Measurements from ENCODE around the gene HSPA5.
A peak's percentile ranks its signal among the peaks of the same experiment; 100 is the strongest.
"Not testable (repeated sequence)": the region's sequence is repeated elsewhere in the genome, so short reads cannot be mapped to it uniquely, and the experiment has no call there.

The HSPA5 gene

DNA sequence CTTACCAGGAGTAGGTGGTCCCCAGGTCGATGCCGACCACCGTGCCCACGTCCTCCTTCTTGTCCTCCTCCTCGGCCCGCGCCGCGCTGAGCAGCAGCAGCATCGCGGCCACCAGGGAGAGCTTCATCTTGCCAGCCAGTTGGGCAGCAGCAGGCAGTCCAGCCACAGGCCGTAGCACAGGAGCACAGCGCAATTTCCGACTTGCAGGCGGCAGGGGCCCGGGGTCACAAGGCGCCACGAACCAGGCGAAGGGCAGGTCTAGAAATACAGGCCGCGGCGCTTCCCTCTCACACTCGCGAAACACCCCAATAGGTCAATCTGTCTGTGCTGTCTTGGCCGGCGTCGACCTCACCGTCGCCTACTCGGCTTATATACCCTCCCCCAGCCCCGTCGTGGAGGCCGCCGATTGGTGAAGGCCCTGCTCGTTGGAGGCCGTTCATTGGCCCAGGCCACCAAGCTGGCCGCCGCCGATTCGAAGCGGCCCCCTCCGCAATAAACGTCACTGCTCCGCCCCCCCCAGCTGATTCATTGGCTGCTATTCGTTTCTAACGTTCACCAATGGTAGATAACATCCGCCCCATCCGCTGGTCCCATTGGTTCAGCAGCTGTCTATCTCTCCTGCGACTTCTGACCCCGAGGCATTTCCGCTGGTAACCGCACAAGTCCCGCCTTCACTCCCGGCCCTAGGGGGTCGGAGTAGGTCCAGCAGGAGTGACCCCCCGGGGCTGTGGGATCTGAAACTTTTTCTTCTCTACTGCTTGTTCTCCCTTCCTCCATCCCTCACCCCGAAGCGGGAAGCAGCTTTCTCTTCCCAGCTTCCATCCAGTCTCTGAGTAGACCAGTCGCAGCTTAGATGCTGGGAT, at the start of gene HSPA5:
Gene HSPA5, minus strand, starts transcription at position 344 of the 863 bp plus-strand sequence. Its CDS starts 217 bp downstream, at position 127.
- DNase-seq = peak; percentile 97

DNA sequence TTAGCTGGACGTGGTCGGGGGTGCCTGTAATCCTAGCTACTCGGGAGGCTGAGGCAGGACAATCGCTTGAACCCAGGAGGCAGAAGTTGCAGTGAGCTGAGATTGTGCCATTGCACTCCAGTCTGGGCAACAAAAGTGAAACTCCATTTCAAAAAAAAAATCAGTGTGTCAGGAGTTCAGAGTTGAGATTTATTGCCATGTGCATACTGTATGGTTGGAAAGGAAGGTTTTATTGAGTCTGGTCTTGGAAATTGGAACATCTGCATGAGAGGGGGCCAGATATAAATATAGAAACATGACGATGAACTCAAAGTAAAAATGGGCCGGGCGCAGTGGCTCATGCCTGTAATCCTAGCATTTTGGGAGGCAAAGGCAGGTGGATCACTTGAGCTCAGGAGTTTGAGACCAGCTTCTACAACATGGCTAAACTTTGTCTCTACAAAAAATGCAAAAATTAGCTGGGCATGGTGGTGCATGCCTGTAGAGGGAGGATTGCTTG, 45.8 kb upstream of the HSPA5 start:
- not testable (repeated sequence) for DNase-seq

DNA sequence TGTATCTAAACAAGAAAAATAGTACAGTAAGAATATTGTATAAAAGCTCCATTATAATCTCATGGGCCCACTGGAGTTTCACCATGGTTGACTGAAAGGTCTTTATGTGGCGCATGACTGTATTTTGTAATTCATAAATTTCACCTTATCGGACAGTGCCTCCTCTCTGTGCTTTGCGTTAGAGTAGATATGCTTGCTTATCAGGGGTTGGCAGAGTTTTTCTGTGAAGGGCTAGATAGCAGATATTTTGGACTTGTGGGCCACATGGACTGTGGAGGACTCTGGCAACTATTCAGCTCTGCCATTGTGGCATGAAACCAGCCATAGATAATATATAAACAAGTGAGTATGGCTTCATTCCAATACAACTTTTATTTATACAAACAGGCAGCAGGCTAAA, 43.7 kb upstream of the HSPA5 start:
- no peak for DNase-seq

DNA sequence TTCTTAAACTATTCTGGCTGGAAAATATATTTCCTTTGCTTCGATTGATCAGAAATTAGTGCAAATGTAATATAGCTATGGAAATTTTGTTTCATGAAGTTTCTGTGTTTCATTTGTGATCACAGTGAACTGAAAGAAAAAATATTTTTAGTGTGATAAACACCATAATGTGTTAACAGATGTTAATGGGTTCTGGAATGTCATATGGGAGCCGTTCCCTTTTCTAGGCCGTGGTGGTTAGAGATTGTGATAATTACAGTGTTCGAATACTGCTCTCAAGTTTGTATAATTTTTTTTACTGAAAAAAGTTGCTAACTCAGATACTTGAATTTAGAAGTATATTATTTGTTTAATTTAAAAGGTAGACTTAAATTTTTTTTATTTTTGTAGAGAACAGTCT, 39.8 kb upstream of the HSPA5 start:
- no peak for DNase-seq

DNA sequence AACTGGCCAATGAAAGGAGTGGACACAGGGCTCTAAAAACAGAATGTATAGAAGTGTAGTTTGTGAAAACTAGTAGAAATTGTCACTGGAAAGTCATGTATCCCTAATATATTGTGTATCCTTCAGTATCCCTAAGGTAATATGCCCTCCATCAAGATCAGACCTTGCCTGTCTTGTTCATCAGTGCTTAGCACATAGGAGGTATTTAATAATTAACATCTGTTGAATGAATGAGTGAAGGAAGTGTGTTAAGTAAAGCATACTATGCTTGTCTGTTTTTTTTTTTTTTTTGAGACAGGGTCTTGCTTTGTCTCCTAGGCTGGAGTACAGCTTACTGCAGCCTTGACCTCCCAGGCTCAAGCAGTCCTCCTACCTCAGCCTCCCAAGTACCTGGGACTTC, 36.3 kb upstream of the HSPA5 start:
- DNase-seq = no peak

DNA sequence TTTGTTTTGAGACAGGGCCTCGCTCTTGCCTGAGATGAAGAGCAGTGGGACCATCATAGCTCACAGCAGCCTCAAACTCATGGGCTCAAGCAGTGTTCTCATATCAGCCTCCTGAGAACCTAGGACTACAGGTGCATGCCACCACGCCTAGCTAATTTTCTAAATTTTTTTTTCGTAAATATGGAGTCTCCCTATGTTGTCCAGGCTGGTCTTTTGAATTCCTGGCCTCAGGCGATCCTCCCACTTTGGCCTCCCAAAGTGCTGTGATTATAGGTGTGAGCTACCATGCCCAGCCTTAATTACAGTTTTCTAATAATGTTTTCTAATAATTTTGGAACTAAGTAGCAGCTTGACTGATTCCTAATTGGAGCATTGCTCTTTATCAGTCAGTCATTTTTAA, 35.6 kb upstream of the HSPA5 start:
- DNase-seq = no peak

DNA sequence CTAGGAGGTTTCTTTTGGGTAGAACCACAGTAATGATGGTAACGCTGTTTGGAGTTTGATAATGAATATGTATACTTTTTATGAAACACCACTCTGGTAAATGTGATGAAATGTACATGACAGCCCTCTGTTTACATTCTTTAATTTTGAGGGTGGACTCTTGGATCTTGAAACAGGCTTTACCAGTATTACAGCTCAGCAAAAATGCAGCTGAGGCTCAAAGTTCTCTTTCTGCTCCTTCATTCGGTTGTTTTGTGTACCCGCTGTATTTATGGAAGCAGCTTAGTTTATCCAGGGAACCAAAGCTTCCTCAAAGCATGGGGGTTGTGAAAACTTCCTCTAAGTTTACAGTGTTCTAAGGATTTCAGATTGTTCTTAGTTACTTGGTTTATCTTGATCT, 31.6 kb upstream of the HSPA5 start:
- DNase-seq = no peak

DNA sequence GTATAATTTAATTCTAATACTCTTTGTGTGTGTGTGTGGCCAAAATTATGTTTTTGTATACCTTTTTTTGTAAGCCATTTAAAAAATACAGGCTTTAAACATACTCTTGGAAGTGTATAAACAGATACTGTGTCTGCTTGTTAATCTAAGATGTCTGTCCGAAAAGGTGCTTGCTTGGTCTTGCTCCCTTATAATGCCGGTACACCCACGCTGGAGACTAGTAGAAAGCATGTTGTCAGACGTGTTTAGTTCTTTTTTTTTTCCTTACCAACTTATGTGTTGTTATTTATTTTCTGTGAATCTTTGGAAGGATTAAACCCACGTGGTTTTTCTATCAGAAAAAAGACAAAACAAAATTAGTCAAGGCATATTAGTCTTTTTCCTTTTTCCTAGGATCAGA, 29.9 kb upstream of the HSPA5 start:
- DNase-seq = no peak

DNA sequence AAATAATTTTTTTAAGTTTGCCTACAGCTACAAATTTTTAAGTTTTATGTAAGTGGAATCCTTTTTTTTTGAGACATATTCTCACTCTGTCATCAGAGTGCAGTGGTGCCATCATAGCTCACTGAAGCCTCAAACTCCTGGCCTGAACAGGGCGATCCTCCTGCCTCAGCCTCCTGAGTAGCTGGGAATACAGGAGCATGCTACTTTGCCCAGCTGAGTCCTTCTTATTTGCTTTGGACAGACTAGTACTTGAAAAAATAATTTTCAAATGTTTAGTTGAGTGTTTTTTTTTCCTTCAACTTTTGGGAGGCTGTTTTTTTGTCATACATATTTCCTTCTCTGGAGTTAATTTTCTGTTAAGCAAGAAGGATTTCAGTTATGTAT, 27.9 kb upstream of the HSPA5 start:
- no peak for DNase-seq

DNA sequence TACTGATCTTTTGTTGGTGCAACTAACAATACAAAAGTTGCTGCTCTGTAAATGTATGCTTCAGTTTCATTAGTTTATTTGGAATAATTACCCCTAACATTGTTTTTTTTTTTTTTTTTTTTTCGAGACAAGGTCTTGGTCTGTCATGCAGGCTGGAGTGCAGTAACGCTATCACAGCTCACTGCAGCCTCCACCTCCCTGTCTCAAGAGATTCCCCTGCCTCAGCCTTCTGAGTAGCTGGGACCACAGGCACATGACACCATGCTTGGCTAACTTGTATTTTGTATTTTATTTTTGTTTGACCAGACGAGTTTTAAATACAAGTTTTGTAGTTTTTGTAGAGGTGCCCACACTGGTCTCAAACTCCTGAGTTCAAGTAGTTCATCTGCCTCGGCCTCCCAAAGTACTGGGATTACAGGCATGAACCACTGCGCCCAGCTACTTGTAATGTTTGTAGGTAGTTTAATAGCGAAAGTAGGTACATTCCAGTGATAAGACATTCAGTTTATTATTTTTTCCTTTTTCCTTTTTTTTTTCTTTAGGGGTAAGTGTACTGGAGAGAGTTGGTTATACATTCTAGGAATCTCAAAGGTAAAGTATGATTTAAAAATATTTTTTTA, 27.4 kb upstream of the HSPA5 start:
- no peak for DNase-seq

DNA sequence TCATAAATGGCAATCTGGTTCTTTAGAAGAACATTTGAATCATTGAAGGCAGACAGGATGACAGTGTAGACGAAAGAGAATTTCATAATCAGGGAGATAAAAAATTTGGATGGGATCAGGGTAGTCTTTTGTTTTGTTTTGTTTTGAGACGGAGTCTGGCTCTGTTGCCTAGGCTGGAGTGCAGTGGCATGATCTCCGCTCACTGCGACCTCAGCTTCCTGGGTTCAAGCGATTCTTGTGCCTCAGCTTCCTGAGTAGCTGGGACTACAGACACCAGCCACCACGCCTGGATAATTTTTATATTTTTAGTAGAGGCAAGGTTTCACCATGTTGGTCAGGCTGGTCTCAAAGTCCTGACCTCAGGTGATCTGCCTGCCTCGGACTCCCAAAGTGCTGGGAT, 22.9 kb upstream of the HSPA5 start:
- not testable (repeated sequence) for DNase-seq

DNA sequence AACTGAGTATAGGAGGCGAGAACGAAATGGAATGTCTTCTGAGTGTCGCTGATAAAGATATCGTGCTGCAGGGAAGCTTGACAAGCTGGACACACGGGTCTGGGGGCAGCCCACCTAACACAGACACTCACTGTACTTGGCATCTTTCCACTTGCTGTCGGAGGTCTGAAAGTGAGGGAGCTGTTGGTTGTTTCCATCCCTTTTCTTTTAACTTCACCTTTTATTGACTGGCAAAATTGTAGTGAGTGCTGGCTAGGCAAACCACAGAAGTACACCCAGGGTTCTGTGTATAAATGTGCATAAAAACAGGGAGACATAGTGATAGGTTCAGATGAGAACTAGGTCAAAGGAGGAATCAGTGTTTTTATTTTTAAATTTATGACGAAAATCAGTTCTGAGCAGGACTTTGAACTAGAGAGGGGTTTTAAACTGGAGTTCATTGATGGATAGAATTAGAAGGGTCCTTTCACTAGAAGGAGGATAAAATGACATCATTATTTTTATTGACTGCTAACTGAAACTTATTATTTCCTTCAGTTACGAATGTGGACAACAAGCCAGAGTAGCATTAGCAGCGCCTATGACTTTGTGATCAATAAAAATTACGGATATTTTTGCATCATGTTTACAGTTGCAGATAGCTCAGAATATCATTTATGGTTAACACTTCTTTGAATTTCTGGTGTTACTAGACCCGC, 21.3 kb upstream of the HSPA5 start:
- DNase-seq = no peak

DNA sequence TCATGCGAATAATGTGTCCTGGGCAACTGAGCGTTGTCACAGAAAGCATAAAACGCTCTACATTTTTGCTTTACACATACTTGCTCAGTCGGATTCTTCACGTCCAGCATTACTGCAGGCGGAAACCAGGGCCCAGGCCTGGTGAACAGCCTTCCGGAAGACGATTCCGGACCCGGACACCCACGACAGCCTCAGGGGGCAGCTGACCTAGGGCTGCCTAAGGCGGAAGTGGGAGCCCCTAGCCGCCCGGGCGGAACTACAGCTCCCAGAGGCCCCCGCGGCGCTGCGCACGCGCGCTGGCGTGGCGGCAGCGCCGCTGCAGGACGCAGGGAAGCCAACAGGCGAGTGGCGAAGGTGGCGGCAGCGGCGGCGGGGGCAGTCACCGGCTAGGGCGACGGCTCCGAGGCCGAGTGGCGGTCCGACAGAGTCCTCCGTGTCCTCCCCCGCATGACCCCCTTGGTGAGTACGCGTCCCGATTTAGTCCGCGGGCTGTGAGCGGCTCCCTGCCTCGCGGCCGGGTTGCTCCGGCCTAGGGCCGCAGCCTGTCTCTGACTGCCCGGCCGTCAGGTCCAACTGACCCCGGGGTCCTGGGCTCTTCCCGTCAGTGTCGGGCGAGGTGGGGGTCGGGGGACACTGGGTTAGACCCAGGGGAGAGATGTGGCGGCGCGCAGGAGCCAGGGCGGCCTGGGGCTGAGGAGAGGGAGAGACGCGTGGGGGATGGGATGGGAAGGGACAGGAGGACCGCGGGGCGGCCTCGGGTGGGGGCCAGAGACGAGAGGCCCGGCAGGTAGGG, 20.6 kb upstream of the HSPA5 start, which contains the start of gene GAPVD1:
Gene GAPVD1, plus strand, starts transcription at position 326 of the 793 bp plus-strand sequence. CDS start 37,096 bp downstream, outside the sequence.
- DNase-seq = peak; percentile 69

DNA sequence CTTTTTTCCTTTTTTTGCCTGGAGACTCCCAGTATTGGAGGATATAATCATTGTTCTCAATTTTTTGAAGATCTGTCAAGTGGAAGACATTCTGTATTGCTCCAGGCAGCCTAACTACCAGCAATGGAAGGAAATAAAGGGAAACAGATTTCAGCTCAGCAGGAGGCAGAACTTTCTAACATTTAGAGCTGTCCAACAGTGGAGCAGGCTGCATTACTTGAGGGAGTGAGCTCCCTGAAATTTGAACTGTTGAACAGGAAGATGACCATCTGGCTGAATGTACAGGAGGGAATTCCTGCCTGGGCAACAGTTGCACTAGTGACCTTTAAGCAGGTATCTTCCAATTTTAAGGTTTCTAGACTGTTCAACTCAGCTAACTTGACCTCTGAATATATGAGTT, 19.4 kb upstream of the HSPA5 start:
- DNase-seq = no peak

DNA sequence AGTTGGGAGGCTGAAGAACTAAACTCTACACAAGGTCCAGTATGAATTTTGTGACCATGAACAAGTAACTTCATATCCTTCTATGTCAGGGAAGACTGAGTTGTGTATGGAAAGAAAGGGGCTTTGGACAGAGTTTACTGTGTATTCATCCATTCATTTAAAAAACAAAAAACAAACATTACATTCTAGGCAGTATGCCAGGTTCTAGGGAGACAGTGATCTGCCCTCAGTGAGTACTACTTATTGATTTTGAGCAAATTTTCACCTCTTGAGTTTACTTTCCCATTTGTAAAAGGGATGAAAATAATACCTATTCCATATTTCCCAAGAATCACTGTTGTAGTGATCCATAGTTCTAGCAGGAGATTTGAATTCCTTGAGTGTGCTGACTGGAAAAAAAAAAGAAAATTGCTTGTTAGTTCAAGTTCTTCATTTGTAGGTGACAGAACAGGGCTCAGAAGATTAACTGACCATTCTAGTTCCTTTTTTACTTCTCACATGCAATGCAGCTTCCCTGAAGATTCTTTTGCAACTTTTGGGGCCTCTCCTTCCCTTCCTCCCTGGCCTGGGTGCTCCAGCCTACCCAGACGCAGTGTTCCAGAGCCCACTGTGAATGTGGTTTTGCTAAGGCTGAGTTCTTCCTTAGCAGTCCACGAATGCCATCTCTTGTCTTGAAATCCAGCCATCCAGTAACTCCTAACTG, 17.8 kb upstream of the HSPA5 start:
- no peak for DNase-seq

DNA sequence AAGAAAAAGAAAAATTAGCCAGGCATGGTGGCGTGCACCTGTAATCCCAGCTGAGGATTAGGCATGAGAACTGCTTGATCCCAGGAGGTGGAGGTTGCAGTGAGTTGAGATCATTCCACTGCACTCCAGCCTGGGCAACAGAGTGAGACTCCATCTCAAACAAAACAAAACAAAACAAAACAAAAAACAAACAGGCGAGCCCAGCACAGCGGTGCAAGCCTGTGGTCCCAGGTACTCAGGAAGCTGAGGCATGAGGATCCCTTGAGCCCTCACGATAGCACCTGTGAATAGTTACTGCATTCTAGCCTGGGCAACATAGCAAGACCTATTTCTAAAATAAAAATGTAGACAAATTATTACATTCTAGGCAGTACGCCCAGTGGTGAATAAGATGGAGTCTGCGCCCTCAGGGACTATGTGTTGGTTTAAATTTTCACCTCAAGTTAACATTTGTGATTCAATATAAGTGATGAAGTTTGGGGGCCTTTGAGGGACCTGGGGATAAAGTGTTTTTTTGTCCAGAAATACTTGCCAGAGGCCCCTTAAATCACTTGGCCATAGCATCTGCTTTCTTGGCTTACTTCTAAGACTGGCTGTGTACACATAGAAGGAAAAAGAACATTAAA, 17.1 kb upstream of the HSPA5 start:
- no peak for DNase-seq

DNA sequence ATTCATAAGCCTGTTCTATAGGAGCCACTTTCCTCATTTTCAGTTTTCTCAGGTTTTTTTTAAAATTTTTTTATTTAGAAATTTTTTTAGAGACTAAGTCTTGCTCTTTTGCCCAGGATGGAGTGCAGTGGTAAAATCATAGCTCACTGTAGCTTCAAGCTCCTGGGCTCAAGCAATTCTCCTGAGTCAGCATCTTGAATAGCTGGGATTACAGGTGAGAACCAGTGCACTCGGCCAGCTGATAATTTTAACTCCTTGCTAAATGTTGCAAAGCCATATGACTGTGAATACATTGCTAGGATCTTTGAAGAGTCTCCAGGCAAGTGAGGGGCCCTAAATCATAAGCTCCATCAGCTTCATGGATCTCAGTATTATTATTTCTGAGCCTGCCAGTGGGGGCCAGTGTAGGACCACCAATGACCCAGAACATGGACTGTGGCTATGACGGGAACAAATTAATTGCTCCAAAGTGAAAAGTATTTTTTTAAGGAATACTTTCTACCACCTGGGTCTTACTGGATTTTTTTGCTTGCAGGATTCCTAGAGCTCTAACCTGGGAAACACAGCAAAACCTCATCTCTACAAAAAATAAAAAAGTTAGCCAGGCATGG, 14.7 kb upstream of the HSPA5 start:
- DNase-seq = no peak

DNA sequence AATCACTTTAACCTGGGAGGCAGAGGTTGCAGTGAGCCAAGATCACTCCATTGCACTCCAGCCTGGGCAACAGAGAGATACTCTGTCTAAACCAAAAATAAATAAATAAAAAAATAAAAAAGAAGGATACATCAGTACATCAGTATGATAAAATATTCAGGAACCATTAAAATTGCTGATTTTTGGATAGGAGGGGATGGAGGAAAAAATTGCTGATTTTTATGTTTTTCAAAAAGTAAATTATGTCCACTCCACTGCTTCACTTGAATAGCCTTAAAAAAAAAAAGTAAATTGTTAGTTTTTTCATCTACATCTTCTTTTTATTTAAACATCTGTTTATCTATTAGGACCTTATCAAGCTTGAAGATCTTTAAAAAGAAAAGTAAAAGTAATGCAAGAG, 13.1 kb upstream of the HSPA5 start:
- DNase-seq = no peak

DNA sequence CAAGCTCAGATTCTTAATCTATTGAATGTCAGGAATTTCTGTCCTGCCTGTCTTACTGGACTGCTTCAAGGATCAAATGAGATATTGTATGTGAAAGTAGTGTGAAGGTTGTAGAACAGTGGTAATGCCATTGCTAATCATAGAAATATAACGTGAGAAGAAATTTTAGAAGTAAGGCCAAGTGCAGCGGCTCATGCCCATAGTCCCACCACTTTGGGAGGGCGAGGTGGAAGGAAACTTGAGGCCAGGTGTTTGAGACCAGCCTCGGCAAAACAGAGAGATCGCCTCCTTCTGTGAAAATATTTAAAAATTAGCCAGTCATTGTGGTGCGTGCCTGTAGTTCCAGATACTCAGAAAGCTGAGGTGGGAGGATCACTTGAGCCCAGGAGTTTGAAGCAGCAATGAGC, 5.1 kb upstream of the HSPA5 start:
- DNase-seq = no peak

DNA sequence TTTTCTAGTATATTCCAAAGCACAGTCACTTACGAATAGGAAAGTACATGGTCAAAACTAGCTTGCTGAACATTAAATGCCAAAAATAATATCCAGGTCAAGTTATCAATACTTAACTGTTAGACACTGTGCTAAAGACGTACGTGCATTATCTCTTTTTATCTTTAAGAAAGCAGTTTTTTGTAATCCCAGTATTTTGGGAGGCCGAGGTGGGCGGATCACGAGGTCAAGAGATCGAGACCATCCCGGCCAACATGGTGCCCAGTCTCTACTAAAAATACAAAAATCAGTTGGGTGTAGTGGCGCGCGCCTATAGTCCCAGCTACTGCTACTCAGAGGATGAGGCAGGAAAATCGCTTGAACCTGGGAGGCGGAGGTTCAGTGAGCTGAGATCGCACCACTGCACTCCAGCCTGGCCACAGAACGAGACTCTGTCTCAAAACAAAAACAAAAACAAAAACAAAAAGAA, 2.7 kb upstream of the HSPA5 start:
- no peak for DNase-seq
